ENCODE measurements around the gene CILP. TPM values are rescaled to one million over a fixed set of nuclear protein-coding genes. Genes with fewer than 3 reads are reported as not detected.
A peak's percentile ranks its signal among the peaks of the same experiment; 100 is the strongest.

Gene CILP
- total and polyA plus RNA-seq, 4 donors, result 0.30 to 0.97 (median 0.66) TPM

DNA sequence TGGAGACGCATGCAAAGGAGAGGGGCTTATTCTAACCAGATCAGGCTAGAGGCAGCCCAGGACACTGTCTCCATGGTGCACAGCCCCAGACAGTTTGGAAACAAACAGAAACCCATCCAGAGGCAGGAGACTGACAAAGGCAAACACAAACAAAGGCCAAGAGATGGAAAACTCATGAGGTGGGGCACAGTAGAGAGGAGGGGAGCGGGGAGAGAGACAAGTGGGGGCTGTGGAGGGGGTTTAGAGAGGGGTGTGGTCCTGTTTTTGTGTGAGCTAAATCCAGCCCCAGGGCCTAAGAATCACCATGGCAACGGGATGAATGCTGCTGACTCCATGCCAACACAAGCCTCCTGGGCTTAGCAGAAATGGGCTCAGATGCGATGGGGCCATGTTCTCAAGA, 43.1 kb upstream of the CILP start:
- WGBS, 2 donors, result 58 to 64% methylated on average over 4 of the region's 4 CpGs
- no peak overlapping the region for H3K27ac ChIP-seq (ENCODE audit: low read depth in 1 of 2, low read length in 1 of 2)
- no peaks in the 10 kb centered on the region for H3K27me3 ChIP-seq (ENCODE audit: control insufficient read depth in 3 of 3, insufficient read depth in 3 of 3, low read length in 2 of 3)
- ATAC-seq (ENCODE audit: insufficient read depth, low FRiP score) (no peak), DNase-seq (no peak)
- H3K9ac ChIP-seq (ENCODE audit: insufficient read depth in 1 of 2, low read length in 2 of 2), result no peak overlapping the region
- no peak overlapping the region for H3K4me3 ChIP-seq
- H3K4me1 ChIP-seq (ENCODE audit: control insufficient read depth in 5 of 5, insufficient read depth in 5 of 5, low read length in 5 of 5), result peaks cover 0 to 33% (median 7%) of the 10 kb centered on the region in 5 donors
- H3K9me3 ChIP-seq (ENCODE audit: control insufficient read depth in 4 of 4, insufficient read depth in 3 of 4, low read length in 3 of 4), result no peaks in the 10 kb centered on the region
- H3K36me3 ChIP-seq (ENCODE audit: control insufficient read depth in 4 of 4, insufficient read depth in 4 of 4, low read length in 4 of 4), result peaks cover 0 to 9% (median 6%) of the 10 kb centered on the region in 4 donors
- no peak for TF ChIP-seq CTCF (IDR thresholded peaks at IDR 0.05; ENCODE audit: control extremely low read depth, extremely low read depth)

GRCh38 chr15:65249641-65250040, 38.4 kb upstream of the CILP start:
- peaks cover 0 to 1% (median 0%) of the 10 kb centered on the region in 4 donors for H3K36me3 ChIP-seq (ENCODE audit: control insufficient read depth in 4 of 4, insufficient read depth in 4 of 4, low read length in 4 of 4)
- H3K4me1 ChIP-seq (ENCODE audit: control insufficient read depth in 5 of 5, insufficient read depth in 5 of 5, low read length in 5 of 5), result peaks cover 0 to 35% (median 11%) of the 10 kb centered on the region in 5 donors
- no peak overlapping the region for H3K4me3 ChIP-seq
- ATAC-seq (ENCODE audit: insufficient read depth, low FRiP score) (no peak), DNase-seq (no peak)
- H3K27me3 ChIP-seq (ENCODE audit: control insufficient read depth in 3 of 3, insufficient read depth in 3 of 3, low read length in 2 of 3), result no peaks in the 10 kb centered on the region
- WGBS, 2 donors, result 82 to 85% methylated on average over 2 of the region's 2 CpGs
- no peak for TF ChIP-seq CTCF (IDR thresholded peaks at IDR 0.05; ENCODE audit: control extremely low read depth, extremely low read depth)
- no peak overlapping the region for H3K9ac ChIP-seq (ENCODE audit: insufficient read depth in 1 of 2, low read length in 2 of 2)
- no peak overlapping the region for H3K27ac ChIP-seq (ENCODE audit: low read depth in 1 of 2, low read length in 1 of 2)
- H3K9me3 ChIP-seq (ENCODE audit: control insufficient read depth in 4 of 4, insufficient read depth in 3 of 4, low read length in 3 of 4), result no peaks in the 10 kb centered on the region

GRCh38 chr15:65248511-65249255, 37.4 kb upstream of the CILP start:
- WGBS, 2 donors, result 84 to 91% methylated on average over 9 of the region's 9 CpGs
- peaks cover 0 to 35% (median 11%) of the 10 kb centered on the region in 5 donors for H3K4me1 ChIP-seq (ENCODE audit: control insufficient read depth in 5 of 5, insufficient read depth in 5 of 5, low read length in 5 of 5)
- DNase-seq, result peak in 2 of 3 donors; percentile 52 to 61

More at GRCh38 chr15:65248511-65249255, 37.4 kb upstream of the CILP start:
- ATAC-seq (ENCODE audit: insufficient read depth, low FRiP score), result no peak
- Histone ChIP-seq H3K9ac (ENCODE audit: insufficient read depth in 1 of 2, low read length in 2 of 2) (no peak overlapping the region), H3K9me3 (ENCODE audit: control insufficient read depth in 4 of 4, insufficient read depth in 3 of 4, low read length in 3 of 4) (no peaks in the 10 kb centered on the region), H3K36me3 (ENCODE audit: control insufficient read depth in 4 of 4, insufficient read depth in 4 of 4, low read length in 4 of 4) (no peaks in the 10 kb centered on the region), H3K27me3 (ENCODE audit: control insufficient read depth in 3 of 3, insufficient read depth in 3 of 3, low read length in 2 of 3) (no peaks in the 10 kb centered on the region), H3K4me3 (no peak overlapping the region), H3K27ac (ENCODE audit: low read depth in 1 of 2, low read length in 1 of 2) (no peak overlapping the region)
- no peak for TF ChIP-seq CTCF (IDR thresholded peaks at IDR 0.05; ENCODE audit: control extremely low read depth, extremely low read depth)
